KOPT-K1 (cell line): ENCODE results near the gene FHIT.

Experiments used
- H3K27ac ChIP-seq: fragments of 200-600 bp; sonication (generic); 2 replicates; pipeline ENCODE4 v1.5.1; 2016; ENCODE audit warnings: antibody characterized with exemption, mild to moderate bottlenecking, low read depth, low read length; ENCODE audit not compliant: poor library complexity, severe bottlenecking
- H3K36me3 ChIP-seq: fragments of 200-600 bp; sonication (generic); 2 replicates; pipeline ENCODE4 v1.5.1; 2017; ENCODE audit warnings: antibody characterized with exemption, mild to moderate bottlenecking, low read length, moderate library complexity; ENCODE audit not compliant: insufficient read depth
- H3K9me3 ChIP-seq: fragments of 200-600 bp; sonication (generic); 2 replicates; pipeline ENCODE4 v1.5.1; 2017; ENCODE audit warnings: antibody characterized with exemption, low read length, mild to moderate bottlenecking; ENCODE audit not compliant: insufficient read depth, poor library complexity, severe bottlenecking

Gene FHIT

GRCh38 chr3:60798456-60798855, 452.8 kb downstream of the FHIT start:
- Histone ChIP-seq H3K36me3 (no peaks in the 10 kb centered on the region), H3K9me3 (no peaks in the 10 kb centered on the region), H3K27ac (no peak overlapping the region)

DNA sequence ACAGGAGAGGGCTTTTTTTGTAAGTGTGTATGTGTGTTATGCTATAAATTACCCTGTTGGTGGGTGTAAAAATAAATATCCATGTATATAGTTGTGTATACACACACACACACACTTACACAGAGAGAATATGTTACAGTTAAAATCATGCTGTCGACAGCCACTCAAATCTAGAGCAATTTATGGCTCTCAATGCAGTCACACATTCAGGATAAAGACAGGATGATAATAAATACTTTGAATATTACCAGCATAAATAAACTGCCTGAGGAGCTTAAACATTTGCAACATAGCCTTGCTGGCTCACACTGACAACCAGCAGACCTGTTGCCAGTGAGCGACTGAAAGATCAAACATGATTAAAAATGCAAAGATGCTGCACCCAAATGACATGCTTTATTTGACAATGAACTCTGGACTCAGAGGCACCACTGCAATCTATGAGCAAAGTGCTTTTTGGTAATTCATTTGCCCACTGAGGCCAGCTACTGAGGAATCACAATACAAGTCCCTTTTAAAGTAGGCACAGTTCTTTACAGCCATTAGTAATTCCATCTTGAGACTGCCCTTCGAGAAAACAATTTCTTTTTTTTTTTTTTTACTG, 458.9 kb downstream of the FHIT start:
- H3K9me3 ChIP-seq: no peaks in the 10 kb centered on the region
- H3K27ac ChIP-seq: no peak overlapping the region
- no peaks in the 10 kb centered on the region for H3K36me3 ChIP-seq

- Histone ChIP-seq H3K36me3 (no peaks in the 10 kb centered on the region), H3K9me3 (no peaks in the 10 kb centered on the region), H3K27ac (no peak overlapping the region)
Measured at GRCh38 chr3:60788185-60788584, 463.1 kb downstream of the FHIT start.

- Histone ChIP-seq H3K9me3 (peaks cover 11% of the 10 kb centered on the region), H3K36me3 (no peaks in the 10 kb centered on the region), H3K27ac (no peak overlapping the region)
Measured at GRCh38 chr3:60781935-60782334, 469.3 kb downstream of the FHIT start.

DNA sequence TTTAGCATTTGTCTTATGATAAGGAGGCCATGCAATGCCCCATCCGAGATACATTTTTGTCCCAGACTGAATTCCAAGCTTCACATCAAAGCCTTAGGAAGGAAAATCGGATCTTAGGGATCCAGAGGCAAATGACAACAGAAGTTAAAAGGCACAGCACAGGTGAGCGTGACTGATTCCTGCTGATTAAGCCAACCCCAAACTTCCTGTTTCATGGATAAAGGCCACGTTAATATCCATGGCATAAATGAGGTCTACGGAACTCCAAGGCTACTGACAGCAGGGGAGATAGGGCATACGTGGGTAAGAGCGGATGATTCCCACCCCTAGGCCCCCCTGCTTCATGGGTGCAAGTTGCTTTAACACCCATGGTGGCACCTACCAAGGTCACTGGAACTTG, 471.6 kb downstream of the FHIT start:
- Histone ChIP-seq H3K36me3 (no peaks in the 10 kb centered on the region), H3K27ac (no peak overlapping the region), H3K9me3 (peaks cover 25% of the 10 kb centered on the region)

- Histone ChIP-seq H3K27ac (no peak overlapping the region), H3K36me3 (no peaks in the 10 kb centered on the region), H3K9me3 (peaks cover 27% of the 10 kb centered on the region)
Measured at GRCh38 chr3:60775985-60776384, 475.3 kb downstream of the FHIT start.

DNA sequence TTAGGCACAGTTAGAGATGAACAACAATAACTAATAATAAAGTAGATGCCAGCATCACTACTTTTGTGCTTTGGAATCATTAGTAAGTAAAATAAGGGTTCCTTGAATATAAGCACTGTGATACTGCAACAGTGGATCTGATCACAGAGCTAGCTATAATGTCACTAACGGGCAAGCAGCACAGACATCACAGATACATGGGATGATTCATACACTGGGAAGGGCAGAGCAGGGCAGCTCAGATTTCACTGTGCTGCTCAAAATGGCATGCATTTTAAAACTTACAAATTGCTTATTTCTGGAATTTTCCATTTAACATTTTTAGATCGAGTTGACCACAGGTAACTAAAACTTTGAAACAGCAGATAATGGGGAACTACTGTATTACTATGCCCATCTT, 476.6 kb downstream of the FHIT start:
- Histone ChIP-seq H3K9me3 (peaks cover 18% of the 10 kb centered on the region), H3K27ac (no peak overlapping the region), H3K36me3 (no peaks in the 10 kb centered on the region)

DNA sequence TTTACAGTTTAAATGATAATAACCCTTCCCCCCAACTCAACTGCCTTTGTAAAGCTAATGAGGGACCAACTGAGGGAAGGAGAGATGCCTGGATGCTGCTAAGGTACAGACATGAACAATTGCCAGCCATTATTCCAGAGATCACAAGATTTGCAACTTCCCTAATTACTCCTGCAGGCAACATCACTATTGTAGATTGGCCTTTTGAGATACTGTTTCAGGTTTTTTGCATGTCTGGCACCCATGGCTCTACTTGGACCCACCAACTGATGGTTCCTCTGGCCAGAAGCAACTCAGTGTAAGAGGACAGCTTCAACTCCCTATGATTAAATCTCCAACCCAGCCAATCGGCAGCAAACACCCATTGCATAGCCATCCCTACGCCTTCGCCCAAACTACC, 478.7 kb downstream of the FHIT start:
- no peaks in the 10 kb centered on the region for H3K36me3 ChIP-seq
- H3K9me3 ChIP-seq: peaks cover 18% of the 10 kb centered on the region
- no peak overlapping the region for H3K27ac ChIP-seq

DNA sequence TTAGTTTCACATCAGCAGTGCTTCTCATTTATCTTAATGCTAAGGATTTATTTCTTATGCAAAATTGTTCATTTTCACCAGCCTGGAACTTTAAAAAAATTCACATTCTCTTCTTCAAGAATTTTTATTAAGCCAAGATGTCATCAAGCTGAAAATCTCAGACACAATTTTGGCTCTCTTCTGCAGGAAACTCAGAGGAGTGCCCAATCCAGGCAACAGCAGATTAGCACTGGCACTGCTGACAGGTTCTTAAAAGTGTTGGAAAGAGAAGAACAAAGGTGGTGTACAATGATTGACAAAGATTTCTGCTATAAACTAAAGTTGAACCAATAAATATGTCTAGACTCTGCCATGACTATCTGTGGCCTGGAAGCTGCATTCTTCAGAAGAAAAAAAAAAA, 479.5 kb downstream of the FHIT start:
- H3K27ac ChIP-seq: no peak overlapping the region
- H3K9me3 ChIP-seq: peaks cover 18% of the 10 kb centered on the region
- H3K36me3 ChIP-seq: no peaks in the 10 kb centered on the region

GRCh38 chr3:60770532-60770931, 480.7 kb downstream of the FHIT start:
- peaks cover 13% of the 10 kb centered on the region for H3K9me3 ChIP-seq
- H3K27ac ChIP-seq: no peak overlapping the region
- no peaks in the 10 kb centered on the region for H3K36me3 ChIP-seq

GRCh38 chr3:60767536-60767935, 483.7 kb downstream of the FHIT start:
- H3K27ac ChIP-seq: no peak overlapping the region
- H3K36me3 ChIP-seq: no peaks in the 10 kb centered on the region
- no peaks in the 10 kb centered on the region for H3K9me3 ChIP-seq

- H3K36me3 ChIP-seq: no peaks in the 10 kb centered on the region
- no peaks in the 10 kb centered on the region for H3K9me3 ChIP-seq
- H3K27ac ChIP-seq: no peak overlapping the region
Measured at GRCh38 chr3:60765776-60766175, 485.5 kb downstream of the FHIT start.

- no peaks in the 10 kb centered on the region for H3K36me3 ChIP-seq
- no peaks in the 10 kb centered on the region for H3K9me3 ChIP-seq
- H3K27ac ChIP-seq: no peak overlapping the region
Measured at GRCh38 chr3:60764870-60765269, 486.4 kb downstream of the FHIT start.

DNA sequence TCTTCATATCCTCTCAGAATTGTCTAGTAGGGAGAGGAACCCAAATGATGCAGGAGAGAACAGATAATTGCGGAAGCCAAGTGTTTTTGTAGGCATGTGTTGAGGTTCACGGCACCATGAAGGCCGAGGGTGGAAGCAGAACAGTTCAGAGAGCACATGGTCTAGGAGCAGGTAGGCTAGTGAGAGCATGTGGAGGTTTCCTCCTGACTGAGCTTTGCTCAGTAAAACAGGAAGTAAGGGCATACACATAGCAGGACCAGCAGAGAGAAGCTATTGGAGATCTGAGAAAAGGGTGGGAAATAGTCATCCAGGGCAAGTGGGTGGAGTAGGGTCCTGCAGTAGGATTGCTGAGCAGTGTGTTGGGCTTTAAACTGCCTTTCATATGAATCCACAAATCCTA, 491.1 kb downstream of the FHIT start:
- Histone ChIP-seq H3K27ac (no peak overlapping the region), H3K9me3 (no peaks in the 10 kb centered on the region), H3K36me3 (no peaks in the 10 kb centered on the region)

DNA sequence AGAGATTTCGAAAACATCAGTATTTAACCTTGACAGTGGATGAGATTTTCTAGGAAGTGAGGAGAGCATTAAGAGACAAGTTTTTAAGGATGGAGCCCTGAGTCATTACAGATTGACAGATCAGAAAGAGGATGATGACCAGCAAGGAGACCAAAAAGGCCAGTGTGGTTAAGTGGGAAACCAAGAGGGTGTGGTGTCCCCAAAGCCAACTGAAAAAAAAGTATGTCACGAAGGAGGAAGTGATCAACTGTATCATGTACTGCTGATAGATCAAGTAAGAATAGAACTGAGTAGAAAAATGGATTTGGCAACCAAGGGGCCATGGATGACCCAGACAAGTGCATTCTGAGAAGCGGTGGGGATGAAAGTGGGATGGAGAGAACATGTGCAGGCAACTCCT, 491.8 kb downstream of the FHIT start:
- no peaks in the 10 kb centered on the region for H3K36me3 ChIP-seq
- no peak overlapping the region for H3K27ac ChIP-seq
- H3K9me3 ChIP-seq: no peaks in the 10 kb centered on the region

- no peaks in the 10 kb centered on the region for H3K36me3 ChIP-seq
- no peaks in the 10 kb centered on the region for H3K9me3 ChIP-seq
- no peak overlapping the region for H3K27ac ChIP-seq
Measured at GRCh38 chr3:60758831-60759230, 492.4 kb downstream of the FHIT start.
